ENCODE measurements around the gene PCDH7.
A peak's percentile ranks its signal among the peaks of the same experiment; 100 is the strongest.

PCDH7 gene

GRCh38 chr4:30720021-30720660 lies at the start of gene PCDH7 (continued):
- TF ChIP-seq SETDB1 (IDR thresholded peaks at IDR 0.05; ENCODE audit: insufficient read length, low read length), result no peak
- no peak for TF ChIP-seq ZNF704 (tag by site-specific recombination; IDR thresholded peaks at IDR 0.05)
- TF ChIP-seq ZNF596 (tag by site-specific recombination; IDR thresholded peaks at IDR 0.05), result peak; percentile 85
- no peak for TF ChIP-seq ZNF146 (tag by site-specific recombination; IDR thresholded peaks at IDR 0.05)
- no peak for TF ChIP-seq SP7 (tag by site-specific recombination; IDR thresholded peaks at IDR 0.05)
- TF ChIP-seq ZSCAN16 (tag by site-specific recombination; IDR thresholded peaks at IDR 0.05), result peak; percentile 65
- no peak for TF ChIP-seq ZNF529 (tag by site-specific recombination; IDR thresholded peaks at IDR 0.05; ENCODE audit: insufficient replicate concordance)
- no peak for TF ChIP-seq BCL11B (tag by site-specific recombination; IDR thresholded peaks at IDR 0.05; ENCODE audit: low read depth)
- peak; percentile 56 for TF ChIP-seq EGR2 (tag by site-specific recombination; IDR thresholded peaks at IDR 0.05; ENCODE audit: low read depth)
- TF ChIP-seq ZNF660 (tag by site-specific recombination; IDR thresholded peaks at IDR 0.05), result no peak
- peak; percentile 43 for TF ChIP-seq ZNF366 (tag by site-specific recombination; conservative IDR thresholded peaks at IDR 0.05)
- no peak for TF ChIP-seq ZNF202 (tag by site-specific recombination; IDR thresholded peaks at IDR 0.05; ENCODE audit: borderline replicate concordance)
- TF ChIP-seq ZNF18 (tag by site-specific recombination; IDR thresholded peaks at IDR 0.05), result no peak
- TF ChIP-seq ZNF501 (tag by site-specific recombination; IDR thresholded peaks at IDR 0.05), result no peak
- peak; percentile 39 for TF ChIP-seq SP2 (tag by site-specific recombination; IDR thresholded peaks at IDR 0.05)
- TF ChIP-seq ZNF19 (tag by site-specific recombination; IDR thresholded peaks at IDR 0.05; ENCODE audit: low read depth), result no peak
- TF ChIP-seq ZNF558 (tag by site-specific recombination; IDR thresholded peaks at IDR 0.05), result no peak
- no peak for TF ChIP-seq KLF16 (tag by site-specific recombination; IDR thresholded peaks at IDR 0.05)
- TF ChIP-seq ZSCAN30 (tag by site-specific recombination; IDR thresholded peaks at IDR 0.05), result no peak
- peak; percentile 42 for TF ChIP-seq ZFHX2 (tag by site-specific recombination; conservative IDR thresholded peaks at IDR 0.05)
- TF ChIP-seq AEBP2 (tag by site-specific recombination; IDR thresholded peaks at IDR 0.05; ENCODE audit: borderline replicate concordance), result no peak
- no peak for TF ChIP-seq ZNF513 (tag by site-specific recombination; IDR thresholded peaks at IDR 0.05)
- TF ChIP-seq GLI4 (tag by site-specific recombination; IDR thresholded peaks at IDR 0.05), result no peak
- peak; percentile 68 for TF ChIP-seq SP3 (tag by site-specific recombination; IDR thresholded peaks at IDR 0.05)
- TF ChIP-seq, protein P1, sequence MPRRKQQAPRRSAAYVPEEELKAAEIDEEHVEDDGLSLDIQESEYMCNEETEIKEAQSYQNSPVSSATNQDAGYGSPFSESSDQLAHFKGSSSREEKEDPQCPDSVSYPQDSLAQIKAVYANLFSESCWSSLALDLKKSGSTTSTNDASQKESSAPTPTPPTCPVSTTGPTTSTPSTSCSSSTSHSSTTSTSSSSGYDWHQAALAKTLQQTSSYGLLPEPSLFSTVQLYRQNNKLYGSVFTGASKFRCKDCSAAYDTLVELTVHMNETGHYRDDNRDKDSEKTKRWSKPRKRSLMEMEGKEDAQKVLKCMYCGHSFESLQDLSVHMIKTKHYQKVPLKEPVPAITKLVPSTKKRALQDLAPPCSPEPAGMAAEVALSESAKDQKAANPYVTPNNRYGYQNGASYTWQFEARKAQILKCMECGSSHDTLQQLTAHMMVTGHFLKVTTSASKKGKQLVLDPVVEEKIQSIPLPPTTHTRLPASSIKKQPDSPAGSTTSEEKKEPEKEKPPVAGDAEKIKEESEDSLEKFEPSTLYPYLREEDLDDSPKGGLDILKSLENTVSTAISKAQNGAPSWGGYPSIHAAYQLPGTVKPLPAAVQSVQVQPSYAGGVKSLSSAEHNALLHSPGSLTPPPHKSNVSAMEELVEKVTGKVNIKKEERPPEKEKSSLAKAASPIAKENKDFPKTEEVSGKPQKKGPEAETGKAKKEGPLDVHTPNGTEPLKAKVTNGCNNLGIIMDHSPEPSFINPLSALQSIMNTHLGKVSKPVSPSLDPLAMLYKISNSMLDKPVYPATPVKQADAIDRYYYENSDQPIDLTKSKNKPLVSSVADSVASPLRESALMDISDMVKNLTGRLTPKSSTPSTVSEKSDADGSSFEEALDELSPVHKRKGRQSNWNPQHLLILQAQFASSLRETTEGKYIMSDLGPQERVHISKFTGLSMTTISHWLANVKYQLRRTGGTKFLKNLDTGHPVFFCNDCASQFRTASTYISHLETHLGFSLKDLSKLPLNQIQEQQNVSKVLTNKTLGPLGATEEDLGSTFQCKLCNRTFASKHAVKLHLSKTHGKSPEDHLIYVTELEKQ (tag by site-specific recombination; IDR thresholded peaks at IDR 0.05; ENCODE audit: borderline replicate concordance), result no peak
- TF ChIP-seq WT1 (tag by site-specific recombination; IDR thresholded peaks at IDR 0.05), result peak; percentile 86
- TF ChIP-seq ZNF426 (tag by site-specific recombination; IDR thresholded peaks at IDR 0.05), result no peak
- no peak for TF ChIP-seq ZNF670 (tag by site-specific recombination; IDR thresholded peaks at IDR 0.05; ENCODE audit: low read depth)
- 0 out of 2 replicates have a peak, but pooled peaks have one; percentile 56 for TF ChIP-seq KLF8 (tag by site-specific recombination; IDR thresholded peaks at IDR 0.05)
- TF ChIP-seq ZNF791 (tag by site-specific recombination; IDR thresholded peaks at IDR 0.05), result no peak

All from HEK293 (cell line).